C1 segment of cervical spinal cord (tissue), 14 donors: ENCODE data around the gene ATXN10.
"Not testable (repeated sequence)": the region's sequence is repeated elsewhere in the genome, so short reads cannot be mapped to it uniquely, and the experiment has no call there.

Source experiments
- DNase-seq, 14 donors: peaks; one replicate each; lab custom pipeline; 2025; lab: John Stamatoyannopoulos, UW

Gene ATXN10

GRCh38 chr22:45709060-45709739 lies 37.6 kb downstream of the ATXN10 start:
- DNase-seq = no peak

GRCh38 chr22:45709866-45710265 lies 38.2 kb downstream of the ATXN10 start:
- DNase-seq = no peak

GRCh38 chr22:45710469-45710868 lies 38.8 kb downstream of the ATXN10 start:
- DNase-seq = no peak

- DNase-seq = not testable (repeated sequence)
Observed at GRCh38 chr22:45714390-45714789, 42.8 kb downstream of the ATXN10 start.

GRCh38 chr22:45717789-45718188 lies 46.2 kb downstream of the ATXN10 start:
- DNase-seq = no peak

- DNase-seq = no peak
Observed at GRCh38 chr22:45718391-45718790, 46.8 kb downstream of the ATXN10 start.

- no peak for DNase-seq
Observed at GRCh38 chr22:45720839-45721378, 49.3 kb downstream of the ATXN10 start.

GRCh38 chr22:45722006-45722405 lies 50.4 kb downstream of the ATXN10 start:
- no peak for DNase-seq

- DNase-seq = no peak
Observed at GRCh38 chr22:45726081-45726480, 54.4 kb downstream of the ATXN10 start.

GRCh38 chr22:45731041-45731797 lies 59.6 kb downstream of the ATXN10 start:
- no peak for DNase-seq

GRCh38 chr22:45731798-45732495 lies 60.3 kb downstream of the ATXN10 start:
- DNase-seq = no peak

GRCh38 chr22:45735273-45735672 lies 63.6 kb downstream of the ATXN10 start:
- DNase-seq = no peak

GRCh38 chr22:45738206-45738605 lies 66.6 kb downstream of the ATXN10 start:
- DNase-seq = no peak

GRCh38 chr22:45740236-45740635 lies 68.6 kb downstream of the ATXN10 start:
- no peak for DNase-seq

GRCh38 chr22:45742866-45743450 lies 71.3 kb downstream of the ATXN10 start:
- no peak for DNase-seq

GRCh38 chr22:45743687-45744086 lies 72.1 kb downstream of the ATXN10 start:
- no peak for DNase-seq

- DNase-seq = no peak
Observed at GRCh38 chr22:45744442-45744841, 72.8 kb downstream of the ATXN10 start.

- no peak for DNase-seq
Observed at GRCh38 chr22:45750626-45751025, 79.0 kb downstream of the ATXN10 start.

- no peak for DNase-seq
Observed at GRCh38 chr22:45752036-45752435, 80.4 kb downstream of the ATXN10 start.

- DNase-seq = no peak
Observed at GRCh38 chr22:45754822-45755221, 83.2 kb downstream of the ATXN10 start.

GRCh38 chr22:45756558-45756957 lies 84.9 kb downstream of the ATXN10 start:
- no peak for DNase-seq

GRCh38 chr22:45757068-45757467 lies 85.4 kb downstream of the ATXN10 start:
- peak in 9 of 14 donors; percentile 6 to 46 (median 15) for DNase-seq
